ENCODE measurements around the gene NUMBL.
"Not testable (repeated sequence)": the region's sequence is repeated elsewhere in the genome, so short reads cannot be mapped to it uniquely, and the experiment has no call there.

The NUMBL gene

DNA sequence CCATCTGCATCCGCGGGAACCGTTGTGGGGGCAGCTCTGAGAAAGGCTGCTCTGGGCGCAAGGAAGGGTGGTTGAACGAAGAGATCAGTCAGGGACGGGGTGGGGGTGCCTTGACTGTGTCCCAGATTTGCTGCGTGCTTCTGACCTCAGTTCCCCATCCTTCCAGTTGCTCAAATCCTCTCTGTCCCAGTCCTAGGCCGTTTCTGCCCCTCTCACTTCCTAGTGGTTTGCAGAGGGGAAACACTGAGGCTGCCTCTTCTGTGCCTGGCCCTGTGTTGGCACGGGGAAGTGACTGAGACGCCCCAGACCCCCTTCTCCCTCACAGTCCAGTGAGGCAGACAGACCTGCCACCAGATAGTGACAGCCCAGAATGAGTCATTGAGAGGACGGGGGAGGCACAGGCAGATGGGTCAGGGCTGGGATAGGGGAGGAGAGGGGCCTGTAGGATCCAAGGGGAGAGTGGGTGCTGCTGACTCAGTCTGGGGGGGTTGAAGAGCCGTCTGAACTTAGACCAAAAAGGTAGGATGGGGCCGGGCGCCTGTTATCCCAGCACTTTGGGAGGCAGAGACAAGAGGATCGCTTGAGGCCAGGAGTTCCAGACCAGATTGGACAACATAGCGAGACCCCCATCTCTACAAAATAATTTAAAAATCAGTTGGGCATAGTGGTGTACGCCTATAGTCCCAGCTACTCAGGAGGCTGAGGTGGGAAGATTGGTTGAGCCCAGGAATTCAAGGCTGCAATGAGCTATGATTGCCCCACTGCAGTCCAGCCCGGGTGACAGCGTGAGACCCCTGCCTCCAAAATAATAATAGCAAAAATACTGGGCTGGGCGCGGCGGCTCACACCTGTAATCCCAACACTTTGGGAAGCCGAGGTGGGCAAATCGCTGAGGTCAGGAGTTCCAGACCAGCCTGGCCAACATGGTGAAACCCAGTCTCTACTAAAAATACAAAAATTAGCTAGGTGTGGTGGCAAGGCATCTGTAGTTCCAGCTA lies 26.5 kb downstream of the NUMBL start:
- no peak for DNase-seq (ENCODE audit: low read depth in 2 of 2)

- DNase-seq (ENCODE audit: low read depth in 2 of 2): peak; percentile 88 to 95
These were observed 27.3 kb downstream of the NUMBL start for GRCh38 chr19:40662925-40663694.

DNA sequence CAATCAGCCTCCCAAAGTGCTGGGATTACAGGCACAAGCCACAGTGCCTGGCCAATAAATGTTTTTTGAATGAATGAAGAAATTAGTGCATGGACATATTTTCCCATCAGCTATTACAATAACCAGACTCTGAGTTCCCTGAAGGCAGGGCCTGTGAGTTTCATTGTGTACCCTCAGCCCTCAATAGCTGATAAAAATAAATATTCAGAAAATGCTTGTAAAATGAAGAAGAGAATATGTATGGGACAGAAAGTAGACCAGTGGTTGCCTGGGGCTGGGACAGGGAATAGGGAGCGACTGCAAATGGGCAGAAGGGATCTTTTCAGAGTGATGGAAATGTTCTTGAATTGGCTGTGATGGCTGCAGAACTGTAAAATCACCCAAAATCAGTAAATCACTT lies 28.8 kb downstream of the NUMBL start:
- DNase-seq (ENCODE audit: low read depth in 2 of 2): no peak

DNA sequence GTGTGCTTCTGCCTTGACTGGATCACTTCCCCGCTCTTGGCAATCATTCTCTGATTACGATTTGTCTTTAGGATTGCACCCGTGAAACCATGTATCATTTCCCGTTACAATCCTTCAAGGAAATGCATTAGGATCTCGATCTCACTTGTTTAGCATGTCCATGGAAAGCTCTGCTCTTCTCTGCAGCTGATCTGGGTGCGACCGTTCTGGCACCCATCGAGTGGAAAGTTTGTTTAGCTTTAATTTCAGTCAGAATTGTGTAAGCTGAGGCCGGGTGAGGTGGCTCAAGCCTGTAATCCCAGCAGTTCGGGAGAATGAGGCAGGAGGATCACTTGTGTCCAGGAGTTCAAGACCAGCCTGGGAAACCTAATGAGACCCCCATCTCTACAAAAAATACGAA lies 30.9 kb downstream of the NUMBL start:
- no peak for DNase-seq (ENCODE audit: low read depth in 2 of 2)

GRCh38 chr19:40659116-40659515 lies 31.3 kb downstream of the NUMBL start:
- DNase-seq (ENCODE audit: low read depth in 2 of 2): no peak

DNA sequence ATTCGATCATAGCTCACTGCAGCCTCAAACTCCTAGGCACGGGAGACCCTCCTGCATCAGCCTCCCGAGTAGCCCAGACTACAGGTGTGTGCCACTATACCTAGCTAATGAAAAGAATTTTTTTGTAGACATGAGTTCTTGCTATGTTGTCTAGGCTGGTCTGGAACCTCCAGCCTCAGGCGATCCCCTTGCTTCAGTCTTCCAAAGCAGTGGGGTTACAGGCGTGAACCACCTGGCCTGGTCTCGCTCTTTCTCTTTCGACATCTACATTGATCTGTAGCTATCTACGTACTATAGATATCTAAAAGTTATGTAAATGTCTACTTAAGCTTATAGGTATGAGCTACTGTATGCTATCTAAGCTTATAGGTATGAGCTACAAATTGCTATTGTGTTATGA lies 32.4 kb downstream of the NUMBL start:
- DNase-seq (ENCODE audit: low read depth in 2 of 2): no peak

DNA sequence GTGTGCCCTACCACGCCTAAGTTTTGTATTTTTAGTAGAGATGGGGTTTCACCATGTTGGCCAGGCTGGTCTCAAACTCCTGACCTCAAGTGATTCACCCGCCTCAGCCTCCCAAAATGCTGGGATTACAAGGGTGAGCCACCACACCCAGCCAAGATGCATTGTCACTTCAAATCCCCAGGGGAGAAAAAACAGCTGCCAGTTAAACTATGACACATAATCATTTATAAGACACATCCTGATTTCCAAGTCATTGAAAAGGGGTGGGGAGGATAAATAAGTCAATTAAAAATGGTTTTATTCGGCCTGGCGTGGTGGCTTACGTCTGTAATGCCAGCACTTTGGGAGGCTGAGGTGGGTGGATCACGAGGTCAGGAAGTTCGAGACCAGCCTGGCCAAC lies 34.8 kb downstream of the NUMBL start:
- DNase-seq (ENCODE audit: low read depth in 2 of 2): not testable (repeated sequence)

GRCh38 chr19:40652303-40652702 lies 38.1 kb downstream of the NUMBL start:
- DNase-seq (ENCODE audit: low read depth in 2 of 2): not testable (repeated sequence)

DNA sequence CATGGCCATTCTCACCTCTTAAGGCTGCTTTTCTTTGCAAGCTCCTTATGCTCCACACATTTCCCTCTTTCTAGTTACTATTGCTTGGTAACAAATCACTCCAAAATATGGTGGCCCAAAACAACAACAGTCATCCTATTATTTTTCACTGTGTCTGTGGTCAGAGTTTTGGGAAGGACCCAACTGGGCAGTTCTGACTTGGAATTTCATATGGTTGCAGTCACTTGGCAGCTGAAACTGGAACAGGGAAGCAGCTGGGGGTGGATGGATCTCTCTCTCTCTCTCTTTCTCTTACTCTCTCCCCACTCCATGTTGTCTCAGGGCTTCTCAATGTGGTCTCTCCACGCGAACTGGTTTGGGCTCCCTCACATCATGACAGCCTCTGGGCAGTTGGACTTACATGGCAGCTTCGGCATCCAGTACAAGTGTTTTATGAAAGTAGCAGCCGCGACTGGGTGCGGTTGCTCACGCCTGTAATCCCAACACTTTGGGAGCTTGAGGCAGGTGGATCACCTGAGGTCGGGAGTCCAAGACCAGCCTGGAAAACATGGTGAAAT lies 39.6 kb downstream of the NUMBL start:
- no peak for DNase-seq (ENCODE audit: low read depth in 2 of 2)

GRCh38 chr19:40649903-40650675 lies 40.4 kb downstream of the NUMBL start:
- not testable (repeated sequence) for DNase-seq (ENCODE audit: low read depth in 2 of 2)

DNA sequence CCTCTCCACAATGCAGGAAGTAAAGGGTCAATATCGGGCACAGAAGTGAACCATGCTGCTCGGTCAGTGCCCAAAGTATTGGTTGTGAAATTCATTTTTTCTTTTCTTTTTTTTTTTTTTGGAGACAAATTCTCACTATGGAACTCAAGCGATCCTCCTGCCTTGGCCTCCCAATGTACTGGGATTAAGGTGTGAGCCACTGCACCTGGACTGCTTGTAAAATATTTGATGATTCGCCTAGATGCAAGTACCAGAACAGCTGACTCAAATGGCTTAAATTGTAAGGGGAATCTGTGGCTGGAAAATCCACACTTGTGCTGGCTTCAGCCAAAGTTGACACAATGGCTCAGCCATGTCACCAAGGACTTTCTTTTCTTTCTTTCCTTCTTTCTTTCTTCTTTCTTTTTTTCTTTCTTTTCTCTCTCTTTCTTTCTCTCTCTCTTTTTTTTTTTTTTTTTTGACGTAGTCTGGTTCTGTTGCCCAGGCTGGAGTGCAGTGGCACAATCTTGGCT lies 43.7 kb downstream of the NUMBL start:
- DNase-seq (ENCODE audit: low read depth in 2 of 2): no peak

DNA sequence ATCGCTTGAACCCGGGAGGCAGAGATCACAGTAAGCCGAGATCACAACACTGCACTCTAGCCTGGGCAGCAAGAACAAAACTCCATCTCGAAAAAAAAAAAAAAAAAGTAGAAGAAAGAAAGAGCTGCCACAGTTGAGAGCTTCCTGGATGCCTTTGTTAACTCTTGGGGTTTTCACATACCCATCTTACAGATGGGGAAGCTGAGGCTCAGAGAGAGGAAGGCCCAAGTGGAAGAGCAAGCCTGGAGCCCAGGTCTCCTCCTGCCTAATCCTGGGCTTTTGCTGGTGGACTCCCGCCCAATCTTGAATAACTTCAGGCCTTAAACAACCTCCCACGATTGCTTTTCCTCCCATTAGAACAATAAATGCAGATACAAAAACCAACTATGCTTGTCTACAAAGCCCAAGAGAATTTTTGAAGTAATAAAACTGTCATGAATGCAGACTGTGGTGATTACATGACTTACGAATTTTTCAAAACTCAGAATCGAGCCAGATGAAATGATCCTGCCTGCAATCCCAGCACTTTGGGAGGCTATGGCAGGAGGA lies 47.6 kb downstream of the NUMBL start:
- DNase-seq (ENCODE audit: low read depth in 2 of 2): no peak

- no peak for DNase-seq (ENCODE audit: low read depth in 2 of 2)
These were observed 48.3 kb downstream of the NUMBL start for GRCh38 chr19:40642051-40642706.

- DNase-seq (ENCODE audit: low read depth in 2 of 2): no peak
These were observed 49.2 kb downstream of the NUMBL start for GRCh38 chr19:40641281-40641680.

DNA sequence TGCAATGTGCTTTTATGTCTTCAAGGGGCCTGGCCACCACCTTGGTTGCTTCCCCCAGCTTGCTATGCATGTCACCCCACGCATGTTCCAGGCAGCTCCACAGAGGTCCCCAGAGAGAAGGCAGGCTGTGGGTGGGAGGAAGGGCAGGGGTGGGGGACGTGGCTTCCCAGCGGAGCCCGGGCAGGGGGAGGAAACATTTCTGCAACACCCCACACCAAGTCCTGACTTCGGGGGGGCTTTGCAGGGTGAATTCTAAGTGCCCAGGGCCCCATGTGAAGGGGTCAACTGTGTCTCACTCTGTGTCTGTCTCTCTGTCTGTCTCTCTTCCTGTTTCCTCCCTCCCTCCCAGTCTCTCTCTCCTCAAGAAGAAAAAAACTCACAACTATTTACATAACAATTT lies 49.7 kb downstream of the NUMBL start:
- DNase-seq (ENCODE audit: low read depth in 2 of 2): no peak

DNA sequence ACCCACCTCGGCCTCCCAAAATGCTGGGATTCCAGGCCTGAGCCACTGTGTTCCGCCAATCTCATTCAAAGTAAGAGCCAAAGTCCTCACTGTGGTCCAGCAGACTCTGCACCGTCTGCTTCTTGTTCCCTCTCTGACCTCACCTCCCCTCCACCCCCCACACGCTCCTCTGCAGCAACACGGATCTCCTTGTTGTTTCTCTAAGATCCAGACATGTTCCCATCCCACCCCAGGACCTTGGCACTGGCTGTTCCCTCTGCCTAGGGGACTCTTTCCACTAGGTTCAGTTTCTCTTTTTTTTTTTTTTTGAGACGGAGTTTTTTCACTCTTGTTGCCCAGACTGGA lies 50.8 kb downstream of the NUMBL start:
- no peak for DNase-seq (ENCODE audit: low read depth in 2 of 2)

GRCh38 chr19:40638327-40638726 lies 52.1 kb downstream of the NUMBL start:
- DNase-seq (ENCODE audit: low read depth in 2 of 2): no peak

- no peak for DNase-seq (ENCODE audit: low read depth in 2 of 2)
These were observed 57.2 kb downstream of the NUMBL start for GRCh38 chr19:40633207-40633606.

- no peak for DNase-seq (ENCODE audit: low read depth in 2 of 2)
These were observed 58.0 kb downstream of the NUMBL start for GRCh38 chr19:40632311-40633036.

DNA sequence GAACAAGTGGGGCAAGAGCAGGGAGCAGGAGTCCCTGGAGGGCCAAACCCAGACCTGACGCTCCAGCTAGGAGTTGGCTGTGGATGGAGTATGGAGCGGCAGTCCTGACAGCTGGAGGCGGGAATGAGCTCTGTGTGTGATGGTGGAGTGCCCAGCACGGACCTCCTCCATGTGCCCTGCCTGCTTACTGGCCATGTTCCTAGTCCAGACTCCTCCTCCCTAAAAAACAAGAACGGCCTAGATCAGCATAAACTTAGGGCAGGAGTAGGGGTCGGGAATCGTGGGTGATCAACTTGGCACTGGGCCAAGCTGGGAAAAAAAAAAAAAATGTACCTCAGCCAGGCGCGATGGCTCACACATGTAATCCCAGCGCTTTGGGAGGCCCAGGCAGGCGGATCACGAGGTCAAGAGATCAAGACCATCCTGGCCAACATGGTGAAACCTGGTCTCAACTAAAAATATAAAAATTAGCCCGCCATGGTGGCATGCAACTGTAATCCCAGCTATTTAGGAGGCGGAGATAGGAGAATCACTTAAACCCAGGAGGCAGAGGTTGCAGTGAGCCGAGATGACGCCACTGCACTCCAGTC lies 59.8 kb downstream of the NUMBL start:
- no peak for DNase-seq (ENCODE audit: low read depth in 2 of 2)
